Esophagus muscularis mucosa (tissue), 4 donors: ENCODE measurements around the gene KASH5. TPM values are rescaled to one million over a fixed set of nuclear protein-coding genes. Genes with fewer than 3 reads are reported as not detected.
"Not testable (repeated sequence)": the region's sequence is repeated elsewhere in the genome, so short reads cannot be mapped to it uniquely, and the experiment has no call there.

Experiments used
- DNase-seq: peaks from one replicate; pipeline ENCODE4 v3.0.0-alpha.2; 2017; ENCODE audit errors: extremely low spot score
- H3K27ac ChIP-seq, 4 donors: fragments of 200-600 bp; sonication (generic); replicated peaks in 1 of 4; 1 replicate in 3 of 4; 2 replicates in 1 of 4; pipeline ENCODE4 v1.5.1; 2016 to 2019; ENCODE audit warnings: mild to moderate bottlenecking in 1 of 4
- H3K27me3 ChIP-seq, 4 donors: fragments of 200-600 bp; sonication (generic); one replicate each; pipeline versions ENCODE4 v1.5.1 to v1.6.0; 2016 to 2019
- H3K36me3 ChIP-seq, 4 donors: fragments of 200-600 bp; sonication (generic); one replicate each; pipeline ENCODE4 v1.5.1; 2016 to 2019
- H3K4me1 ChIP-seq, 4 donors: fragments of 200-600 bp; sonication (generic); one replicate each; pipeline ENCODE4 v1.5.1; 2016 to 2019
- H3K4me3 ChIP-seq, 4 donors: fragments of 200-600 bp; sonication (generic); 1 replicate in 2 of 4; 2 replicates in 2 of 4; pipeline ENCODE4 v1.5.1; 2016 to 2019; ENCODE audit warnings: mild to moderate bottlenecking in 4 of 4, moderate library complexity in 1 of 4
- H3K9me3 ChIP-seq, 4 donors: fragments of 200-600 bp; sonication (generic); 1 replicate in 3 of 4; 2 replicates in 1 of 4; pipeline ENCODE4 v1.5.1; 2016 to 2019
- CTCF ChIP-seq, 3 experiments: fragments of 200-600 bp in 2 of 3; fragments of 450-650 bp in 1 of 3; sonication (generic) in 2 of 3; IDR thresholded peaks; one replicate each; pipeline ENCODE4 v1.5.1; 2017 to 2019; ENCODE audit warnings: antibody characterized with exemption in 3 of 3, mild to moderate bottlenecking in 2 of 3, moderate library complexity in 1 of 3
- EP300 ChIP-seq: sonication (generic); formaldehyde crosslinking; IDR thresholded peaks from one replicate; pipeline ENCODE4 v1.6.1; 2017; ENCODE audit warnings: antibody characterized with exemption
- POLR2A ChIP-seq: fragments of 450-650 bp; IDR thresholded peaks from one replicate; pipeline ENCODE4 v1.6.1; 2017; ENCODE audit warnings: antibody characterized with exemption, moderate library complexity, mild to moderate bottlenecking, low read depth
- POLR2AphosphoS5 ChIP-seq, 2 donors: sonication (generic); formaldehyde crosslinking; IDR thresholded peaks; one replicate each; pipeline ENCODE4 v1.6.1; 2017; ENCODE audit warnings: antibody characterized with exemption in 2 of 2
- WGBS: methylation state at CpG from one replicate; pipeline ENCODE4 v1.1.5; 2018; 5-methylcytosine and 5-hydroxymethylcytosine counted together
- intact Hi-C: fragments of 100-400 bp; cut with DNase I; formaldehyde crosslinking; loops from one replicate; pipeline ENCODE4 v1.15.1; 2023
- total RNA-seq, 4 donors: library from RNA; depleted of rRNA; stranded (reverse); fragments of >200 nt; gene quantifications; one replicate each; pipeline versions ENCODE4 v1.1.0 to v1.2.1, GENCODE V29; 2016

The KASH5 gene
- total RNA-seq, 4 donors from 2014 or later = not detected

- TF ChIP-seq POLR2A (no peak), POLR2AphosphoS5 (IDR thresholded peaks at IDR 0.05) (no peak), EP300 (no peak), CTCF (IDR thresholded peaks at IDR 0.05) (no peak)
- intact Hi-C loops = no loop called here
- peaks cover 0 to 16% (median 13%) of the 10 kb centered on the region in 4 donors for H3K9me3 ChIP-seq
- no peak overlapping the region for H3K4me3 ChIP-seq
- H3K4me1 ChIP-seq = peaks cover 7 to 23% (median 20%) of the 10 kb centered on the region in 4 donors
- no peaks in the 10 kb centered on the region for H3K36me3 ChIP-seq
- H3K27ac ChIP-seq = no peak overlapping the region
- no peaks in the 10 kb centered on the region for H3K27me3 ChIP-seq
- DNase-seq = no peak
Measured at GRCh38 chr19:49366110-49366509, 21.9 kb upstream of the KASH5 start.

DNA sequence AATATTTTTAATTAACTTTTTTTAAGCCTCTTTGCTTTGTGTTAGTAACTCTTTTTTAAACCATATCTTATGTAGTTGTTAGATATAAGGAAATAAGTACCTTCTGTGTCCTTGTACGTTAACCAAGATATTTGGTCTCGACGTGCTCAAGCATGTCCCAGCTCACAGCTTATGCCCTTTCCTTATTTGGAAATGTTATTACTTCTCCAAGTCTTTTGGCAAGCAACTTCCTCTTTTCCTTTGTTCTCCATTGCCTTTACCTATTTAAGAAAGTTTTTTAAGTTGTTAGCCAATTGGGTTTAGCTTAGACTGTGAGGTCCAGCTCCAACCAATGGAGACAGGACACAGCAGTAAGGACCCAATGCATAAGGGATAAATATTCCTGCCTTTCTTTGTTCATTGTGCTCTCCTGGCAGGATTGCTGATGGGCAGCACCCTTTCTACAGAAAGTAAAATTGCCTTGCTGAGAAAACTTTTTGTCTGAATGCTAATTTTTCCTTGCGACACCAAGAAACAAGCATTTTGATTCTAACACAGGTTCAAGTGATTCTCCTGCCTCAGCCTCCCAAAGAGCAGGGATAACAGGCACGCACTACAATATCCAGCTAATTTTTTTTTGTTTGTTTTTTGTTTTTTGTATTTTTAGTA, 19.2 kb upstream of the KASH5 start:
- TF ChIP-seq EP300 = no peak
- TF ChIP-seq POLR2A = no peak
- TF ChIP-seq CTCF (IDR thresholded peaks at IDR 0.05) = no peak
- no peak for TF ChIP-seq POLR2AphosphoS5 (IDR thresholded peaks at IDR 0.05)
- no peak for DNase-seq

GRCh38 chr19:49371184-49371583, 16.9 kb upstream of the KASH5 start:
- WGBS = 90% methylated on average over 3 of the region's 3 CpGs
- H3K9me3 ChIP-seq = peaks cover 0 to 16% (median 13%) of the 10 kb centered on the region in 4 donors

More for the DNA sequence above, 19.2 kb upstream of the KASH5 start:
- Histone ChIP-seq H3K27me3 (no peaks in the 10 kb centered on the region), H3K36me3 (no peaks in the 10 kb centered on the region), H3K9me3 (peaks cover 0 to 16% (median 13%) of the 10 kb centered on the region in 4 donors), H3K4me1 (peaks cover 0 to 6% (median 4%) of the 10 kb centered on the region in 4 donors), H3K27ac (no peak overlapping the region), H3K4me3 (no peak overlapping the region)
- intact Hi-C loops = no loop called here
- 85% methylated on average over 5 of the region's 5 CpGs for WGBS

GRCh38 chr19:49373174-49373573, 14.9 kb upstream of the KASH5 start:
- H3K27me3 ChIP-seq, intact Hi-C loops, H3K4me3 ChIP-seq, DNase-seq, H3K4me1 ChIP-seq, H3K27ac ChIP-seq, H3K36me3 ChIP-seq: not testable (repeated sequence)
- 86% methylated on average over 3 of the region's 3 CpGs for WGBS
- peaks cover 0 to 16% (median 13%) of the 10 kb centered on the region in 4 donors for H3K9me3 ChIP-seq

More at GRCh38 chr19:49371184-49371583, 16.9 kb upstream of the KASH5 start:
- H3K36me3 ChIP-seq = no peaks in the 10 kb centered on the region
- no peak overlapping the region for H3K4me3 ChIP-seq
- intact Hi-C loops = no loop called here
- H3K27me3 ChIP-seq = peaks cover 0 to 2% (median 0%) of the 10 kb centered on the region in 4 donors
- no peak overlapping the region for H3K27ac ChIP-seq
- DNase-seq = no peak
- H3K4me1 ChIP-seq = no peaks in the 10 kb centered on the region
- no peak for TF ChIP-seq CTCF (IDR thresholded peaks at IDR 0.05)
- TF ChIP-seq POLR2A = no peak
- no peak for TF ChIP-seq EP300
- no peak for TF ChIP-seq POLR2AphosphoS5 (IDR thresholded peaks at IDR 0.05)

GRCh38 chr19:49374665-49375434, 13.2 kb upstream of the KASH5 start:
- intact Hi-C loops = no loop called here
- TF ChIP-seq EP300 = no peak
- TF ChIP-seq POLR2AphosphoS5 (IDR thresholded peaks at IDR 0.05) = no peak
- TF ChIP-seq CTCF (IDR thresholded peaks at IDR 0.05) = no peak
- no peak for TF ChIP-seq POLR2A
- H3K4me3 ChIP-seq = no peak overlapping the region
- H3K27me3 ChIP-seq = peaks cover 0 to 5% (median 0%) of the 10 kb centered on the region in 4 donors
- peaks cover 0 to 3% (median 2%) of the 10 kb centered on the region in 4 donors for H3K9me3 ChIP-seq
- H3K36me3 ChIP-seq = no peaks in the 10 kb centered on the region
- WGBS = 86% methylated on average over 15 of the region's 16 CpGs
- H3K4me1 ChIP-seq = no peaks in the 10 kb centered on the region
- no peak for DNase-seq
- H3K27ac ChIP-seq = no peak overlapping the region
